ACC112 (cell line): ENCODE data around the gene BIVM.

Source experiments
- H2AFZ ChIP-seq: fragments of 200-600 bp; sonication (generic); one replicate; pipeline ENCODE4 v1.6.0; 2017; ENCODE audit warnings: antibody characterized with exemption, low read length; ENCODE audit not compliant: unreplicated experiment
- H3K27ac ChIP-seq: fragments of 200-600 bp; sonication (generic); 2 replicates; pipeline ENCODE4 v1.5.1; 2014; ENCODE audit warnings: low read depth, mild to moderate bottlenecking, antibody characterized with exemption, low read length, moderate library complexity
- H3K27me3 ChIP-seq: fragments of 200-600 bp; sonication (generic); 2 replicates; pipeline ENCODE4 v1.6.1; 2014; ENCODE audit warnings: mild to moderate bottlenecking, antibody characterized with exemption, low read length, moderate library complexity, mixed read lengths; ENCODE audit not compliant: insufficient read depth
- H3K36me3 ChIP-seq: fragments of 200-600 bp; sonication (generic); 2 replicates; pipeline ENCODE4 v1.6.1; 2016; ENCODE audit warnings: mild to moderate bottlenecking, antibody characterized with exemption, low read length, moderate library complexity, mixed read lengths; ENCODE audit not compliant: insufficient read depth
- H3K4me1 ChIP-seq: fragments of 200-600 bp; sonication (generic); one replicate; pipeline ENCODE4 v1.6.1; 2016; ENCODE audit warnings: low read length, mixed read lengths; ENCODE audit not compliant: insufficient read depth, unreplicated experiment, control insufficient read depth
- H3K4me3 ChIP-seq: fragments of 200-600 bp; sonication (generic); 2 replicates; pipeline ENCODE4 v1.5.1; 2014; ENCODE audit warnings: mild to moderate bottlenecking, low read depth, low read length
- H3K79me2 ChIP-seq: fragments of 200-600 bp; sonication (generic); one replicate; pipeline ENCODE4 v1.6.0; 2016; ENCODE audit warnings: low read length; ENCODE audit not compliant: control insufficient read depth, unreplicated experiment, insufficient read depth

Gene BIVM

DNA sequence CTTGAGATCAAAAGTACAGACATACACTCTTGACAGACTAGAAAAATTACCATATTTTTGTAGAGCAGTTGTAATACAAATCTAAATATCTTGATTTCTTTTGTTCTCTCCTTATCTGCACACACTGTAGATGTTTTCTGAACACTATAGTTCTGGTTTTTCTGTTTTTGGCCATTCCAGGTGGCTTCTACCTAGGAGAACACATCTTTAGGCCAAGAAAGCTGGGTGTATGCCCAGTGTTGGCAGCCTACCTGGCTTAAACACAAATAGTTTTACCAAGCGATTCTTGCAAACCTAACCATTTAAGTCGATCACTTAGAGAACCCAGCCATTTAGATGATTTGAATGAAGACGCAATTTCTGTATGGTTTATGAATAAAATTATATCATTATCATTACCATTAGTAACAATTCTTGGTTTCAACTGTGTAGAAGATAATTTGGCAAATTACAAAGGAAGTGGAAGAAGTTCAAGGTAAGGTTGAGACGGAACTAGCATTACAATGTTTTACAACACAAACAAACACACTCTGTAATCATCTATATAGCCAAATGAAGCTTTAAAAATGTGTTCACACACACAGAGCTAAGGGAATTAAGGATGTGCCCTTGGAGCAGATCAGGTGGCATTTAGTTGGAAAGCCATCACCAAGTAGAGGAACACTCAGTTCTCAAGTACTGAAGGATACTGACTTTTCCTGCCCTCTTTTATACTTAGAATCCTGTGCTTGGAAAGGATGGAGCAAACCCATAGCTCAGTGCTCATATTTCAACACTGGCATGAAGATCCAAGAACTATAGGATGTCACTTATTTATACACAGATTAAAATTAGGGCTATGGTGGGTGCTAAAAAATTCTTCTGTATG lies 83.1 kb downstream of the BIVM start:
- 0 out of 2 replicates have a peak, but pooled peaks cover 1% of the 10 kb centered on the region for H3K36me3 ChIP-seq
- H3K4me1 ChIP-seq, result no peaks in the 10 kb centered on the region
- H3K27ac ChIP-seq, result no peak overlapping the region
- H2AFZ ChIP-seq, result no peak overlapping the region
- no peaks in the 10 kb centered on the region for H3K79me2 ChIP-seq
- H3K27me3 ChIP-seq, result no peaks in the 10 kb centered on the region
- no peak overlapping the region for H3K4me3 ChIP-seq
